Tibial artery (tissue), 4 donors: ENCODE data around the gene CCDC167.

Experiments
- DNase-seq, 2 donors: peaks; one replicate each; pipeline ENCODE4 v3.0.0-alpha.2; 2019
- H3K27ac ChIP-seq, 2 donors: fragments of 200-600 bp; sonication (generic) in 1 of 2; 1 replicate in 1 of 2; 2 replicates in 1 of 2; pipeline ENCODE4 v1.5.1; 2018 to 2019; ENCODE audit warnings: mild to moderate bottlenecking in 1 of 2
- H3K27me3 ChIP-seq, 2 donors: fragments of 200-600 bp; sonication (generic) in 1 of 2; one replicate each; pipeline versions ENCODE4 v1.5.1 to v1.6.0; 2016 to 2019
- H3K36me3 ChIP-seq, 3 donors: fragments of 200-600 bp; sonication (generic) in 2 of 3; one replicate each; pipeline ENCODE4 v1.5.1; 2016 to 2019; ENCODE audit warnings: mild to moderate bottlenecking in 2 of 3
- H3K4me1 ChIP-seq, 4 donors: fragments of 200-600 bp; sonication (generic) in 2 of 4; 1 replicate in 3 of 4; 2 replicates in 1 of 4; pipeline ENCODE4 v1.5.1; 2016 to 2019
- H3K4me3 ChIP-seq, 2 donors: fragments of 200-600 bp; sonication (generic) in 1 of 2; 1 replicate in 1 of 2; 2 replicates in 1 of 2; pipeline ENCODE4 v1.5.1; 2018 to 2019; ENCODE audit warnings: mild to moderate bottlenecking in 2 of 2
- H3K9me3 ChIP-seq, 3 donors: fragments of 200-600 bp; sonication (generic) in 1 of 3; one replicate each; pipeline ENCODE4 v1.5.1; 2016 to 2019
- intact Hi-C: fragments of 100-400 bp; cut with DNase I; formaldehyde crosslinking; loops from one replicate; pipeline ENCODE4 v1.15.0; 2023; ENCODE audit warnings: low total_unique reads
- TF ChIP-seq, protein P1 (sequence below), 2 experiments: fragments of 200-600 bp in 1 of 2; fragments of 450-650 bp in 1 of 2; IDR thresholded peaks; one replicate each; pipeline ENCODE4 v1.5.1; 2017 to 2019; ENCODE audit warnings: antibody characterized with exemption in 2 of 2, mild to moderate bottlenecking in 1 of 2, moderate library complexity in 1 of 2

Gene CCDC167

DNA sequence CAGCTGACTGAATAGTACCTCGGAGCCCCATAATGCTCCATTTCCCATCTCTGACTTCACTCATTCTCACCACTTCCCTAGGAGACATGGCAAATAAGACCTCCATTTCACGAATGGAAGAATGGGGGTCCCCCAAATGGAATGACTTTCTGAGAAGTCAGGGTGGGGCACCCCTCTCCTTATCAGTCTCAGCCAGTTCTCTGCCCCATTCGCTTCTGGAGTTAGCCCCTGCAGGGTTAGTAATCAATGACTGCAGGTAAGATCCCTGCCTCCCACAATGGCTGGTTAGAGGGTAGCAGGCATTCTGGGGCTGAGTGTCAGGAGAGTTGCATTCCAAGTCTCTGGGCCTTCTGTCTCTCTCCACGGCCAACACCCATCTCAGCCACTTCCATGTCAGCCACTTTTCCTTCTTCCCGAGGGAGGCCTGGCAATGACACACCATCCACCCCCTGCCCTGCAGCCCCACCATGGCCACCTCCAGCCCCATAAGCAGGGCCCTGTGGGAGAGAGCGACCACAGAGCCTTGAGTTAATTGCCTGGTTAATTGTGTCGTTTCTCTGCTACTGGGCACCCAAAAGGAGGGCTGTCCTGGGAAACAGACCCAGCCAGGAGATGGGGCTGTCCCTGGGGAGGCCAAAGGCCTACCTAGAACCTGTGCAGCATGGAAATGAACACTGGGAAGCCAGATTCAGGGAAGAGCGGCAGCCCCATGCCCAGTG, 13.4 kb downstream of the CCDC167 start:
- H3K4me3 ChIP-seq: no peak overlapping the region
- intact Hi-C loops: no loop called here
- no peak for DNase-seq

DNA sequence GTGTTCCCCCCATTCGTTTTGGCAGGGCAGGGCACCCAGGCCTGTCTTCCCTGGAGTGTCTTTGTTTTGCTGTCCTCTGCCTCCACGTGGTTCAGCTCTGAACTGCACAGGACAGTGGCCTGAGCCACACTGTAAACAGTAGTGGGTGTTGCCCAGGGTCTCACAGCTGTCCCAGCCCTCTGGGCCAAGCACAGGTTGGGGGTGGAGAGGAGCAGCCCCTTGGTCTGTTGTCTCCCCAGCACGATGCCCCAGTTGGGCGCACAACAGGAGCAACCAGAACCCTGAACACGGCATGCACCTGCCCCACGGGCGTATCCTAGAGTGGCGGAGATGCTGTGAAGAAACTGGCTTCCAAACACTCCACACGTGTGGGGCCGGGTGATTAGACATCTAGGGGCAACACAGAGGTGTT, 14.4 kb downstream of the CCDC167 start:
- intact Hi-C loops: no loop called here
- Histone ChIP-seq H3K27ac (no peak overlapping the region), H3K9me3 (no peaks in the 10 kb centered on the region), H3K27me3 (no peaks in the 10 kb centered on the region), H3K36me3 (peaks cover 6 to 64% (median 49%) of the 10 kb centered on the region in 3 donors), H3K4me1 (peaks cover 0 to 15% (median 0%) of the 10 kb centered on the region in 4 donors), H3K4me3 (no peak overlapping the region)
- DNase-seq: no peak
- TF ChIP-seq, protein P1, sequence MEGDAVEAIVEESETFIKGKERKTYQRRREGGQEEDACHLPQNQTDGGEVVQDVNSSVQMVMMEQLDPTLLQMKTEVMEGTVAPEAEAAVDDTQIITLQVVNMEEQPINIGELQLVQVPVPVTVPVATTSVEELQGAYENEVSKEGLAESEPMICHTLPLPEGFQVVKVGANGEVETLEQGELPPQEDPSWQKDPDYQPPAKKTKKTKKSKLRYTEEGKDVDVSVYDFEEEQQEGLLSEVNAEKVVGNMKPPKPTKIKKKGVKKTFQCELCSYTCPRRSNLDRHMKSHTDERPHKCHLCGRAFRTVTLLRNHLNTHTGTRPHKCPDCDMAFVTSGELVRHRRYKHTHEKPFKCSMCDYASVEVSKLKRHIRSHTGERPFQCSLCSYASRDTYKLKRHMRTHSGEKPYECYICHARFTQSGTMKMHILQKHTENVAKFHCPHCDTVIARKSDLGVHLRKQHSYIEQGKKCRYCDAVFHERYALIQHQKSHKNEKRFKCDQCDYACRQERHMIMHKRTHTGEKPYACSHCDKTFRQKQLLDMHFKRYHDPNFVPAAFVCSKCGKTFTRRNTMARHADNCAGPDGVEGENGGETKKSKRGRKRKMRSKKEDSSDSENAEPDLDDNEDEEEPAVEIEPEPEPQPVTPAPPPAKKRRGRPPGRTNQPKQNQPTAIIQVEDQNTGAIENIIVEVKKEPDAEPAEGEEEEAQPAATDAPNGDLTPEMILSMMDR (IDR thresholded peaks at IDR 0.05): no peak

More for the DNA sequence above, 13.4 kb downstream of the CCDC167 start:
- TF ChIP-seq, protein P1 (IDR thresholded peaks at IDR 0.05): no peak
- Histone ChIP-seq H3K36me3 (peaks cover 6 to 54% (median 40%) of the 10 kb centered on the region in 3 donors), H3K27me3 (no peaks in the 10 kb centered on the region), H3K9me3 (no peaks in the 10 kb centered on the region), H3K4me1 (peaks cover 0 to 20% (median 0%) of the 10 kb centered on the region in 4 donors), H3K27ac (no peak overlapping the region)

DNA sequence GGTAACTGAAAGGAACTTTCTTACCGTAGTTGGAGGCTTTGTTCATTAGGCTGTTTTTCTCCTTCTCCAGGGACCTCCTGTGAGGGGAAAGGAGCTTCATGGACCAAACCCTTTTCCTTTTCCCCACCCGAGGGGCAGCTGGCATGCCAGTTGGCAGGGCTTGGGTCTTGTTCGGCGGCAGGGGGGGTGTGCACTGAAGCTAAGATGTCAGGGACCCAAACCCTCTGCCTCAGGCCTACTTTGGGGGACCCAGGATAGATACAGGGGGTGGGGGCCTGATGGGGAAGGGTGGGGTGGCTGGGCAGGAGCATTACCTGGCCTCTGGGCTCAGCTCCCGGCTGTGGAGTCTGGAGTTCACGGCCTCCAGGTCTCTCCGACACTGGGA, 14.9 kb downstream of the CCDC167 start:
- intact Hi-C loops: loop anchor here (5.0 kb wide), 1 partner anchor 208 kb away; no protein-coding TSS in a partner anchor
- TF ChIP-seq, protein P1 (IDR thresholded peaks at IDR 0.05): no peak

DNA sequence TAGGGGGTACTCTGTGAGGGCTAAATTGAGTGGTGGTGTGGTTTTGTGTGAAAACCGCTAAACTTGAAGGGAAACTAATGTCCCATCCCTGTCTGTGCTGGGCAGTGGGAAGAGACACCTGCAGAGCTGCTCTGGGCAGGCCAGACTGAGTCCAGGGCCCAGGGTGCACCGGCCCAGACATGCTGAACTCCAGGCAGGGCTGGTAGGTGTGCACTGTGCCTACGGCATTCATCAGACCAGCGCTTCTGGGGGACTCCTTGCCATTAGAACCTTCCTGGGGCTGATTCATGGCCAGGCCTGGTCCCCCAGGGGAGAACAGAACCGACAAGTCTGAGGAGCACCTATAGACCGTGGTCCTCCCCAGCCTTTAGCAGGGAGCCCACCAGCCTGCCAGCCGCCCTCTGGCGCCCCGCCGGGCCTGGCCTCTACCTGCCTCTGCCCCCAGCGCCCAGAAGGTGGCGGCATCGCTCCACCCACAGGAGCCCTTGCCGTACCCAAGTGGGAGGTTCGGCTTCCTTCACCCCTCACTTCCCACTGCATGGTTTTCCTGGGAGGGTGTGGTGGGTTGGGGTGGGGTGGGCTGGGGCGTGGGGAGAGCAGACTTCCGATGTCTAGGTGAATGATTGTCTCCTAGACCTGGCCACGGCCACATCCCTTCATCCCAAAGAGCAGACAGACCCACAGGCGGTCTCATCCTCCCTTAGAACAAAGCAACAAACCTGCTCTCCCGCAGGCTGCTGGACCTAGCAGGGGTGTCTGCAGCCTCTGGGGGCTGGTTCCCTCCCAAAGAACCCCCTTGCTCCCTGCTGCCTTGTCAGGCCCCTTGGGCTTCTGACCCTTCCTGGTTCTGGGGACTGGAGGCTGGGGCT, 15.5 kb downstream of the CCDC167 start:
- intact Hi-C loops: loop anchor here (5.0 kb wide), 1 partner anchor 208 kb away; no protein-coding TSS in a partner anchor
- Histone ChIP-seq H3K36me3 (peaks cover 13 to 75% (median 61%) of the 10 kb centered on the region in 3 donors), H3K9me3 (no peaks in the 10 kb centered on the region), H3K4me1 (peaks cover 0 to 5% (median 0%) of the 10 kb centered on the region in 4 donors), H3K4me3 (no peak overlapping the region), H3K27ac (no peak overlapping the region), H3K27me3 (no peaks in the 10 kb centered on the region)
- TF ChIP-seq, protein P1 (IDR thresholded peaks at IDR 0.05): peak; percentile 54 to 71
- no peak for DNase-seq

More for the DNA sequence above, 14.9 kb downstream of the CCDC167 start:
- no peak overlapping the region for H3K27ac ChIP-seq
- no peak for DNase-seq
- H3K4me3 ChIP-seq: no peak overlapping the region
- H3K9me3 ChIP-seq: no peaks in the 10 kb centered on the region
- no peaks in the 10 kb centered on the region for H3K27me3 ChIP-seq
- peaks cover 11 to 69% (median 55%) of the 10 kb centered on the region in 3 donors for H3K36me3 ChIP-seq
- peaks cover 0 to 10% (median 0%) of the 10 kb centered on the region in 4 donors for H3K4me1 ChIP-seq

DNA sequence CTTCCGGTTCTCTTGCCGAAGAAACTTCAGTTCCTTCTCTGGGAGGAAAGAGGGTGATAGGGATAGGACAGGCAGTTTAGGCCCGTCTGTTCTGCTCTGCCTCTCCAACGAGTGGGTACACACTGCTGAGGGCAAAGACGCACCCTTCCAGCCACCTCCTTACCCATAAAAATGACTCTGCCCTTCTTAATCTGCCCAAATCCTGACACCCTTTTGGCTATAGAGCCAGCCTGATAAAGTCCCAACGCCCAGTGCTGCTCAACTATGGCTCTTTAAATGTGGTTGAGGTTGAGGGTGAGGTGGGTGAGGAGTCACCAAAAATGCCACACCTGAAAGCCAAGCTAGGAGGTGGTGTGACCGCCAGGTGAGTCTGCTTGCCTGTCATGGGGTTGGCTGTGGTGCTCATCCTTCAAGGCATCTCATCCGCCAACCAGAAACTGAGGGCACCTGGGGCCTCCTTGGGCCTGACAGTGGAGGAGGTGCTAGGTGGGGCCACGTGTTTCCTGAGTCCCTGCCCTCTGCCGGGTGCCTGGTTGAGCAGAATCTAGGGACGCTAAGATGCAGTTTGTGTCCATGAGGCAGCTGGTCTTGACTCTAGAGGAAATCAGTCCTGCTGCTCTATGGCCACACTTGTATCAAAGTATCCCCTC, 16.3 kb downstream of the CCDC167 start:
- Histone ChIP-seq H3K27ac (no peak overlapping the region), H3K9me3 (no peaks in the 10 kb centered on the region), H3K36me3 (peaks cover 13 to 82% (median 69%) of the 10 kb centered on the region in 3 donors), H3K27me3 (no peaks in the 10 kb centered on the region), H3K4me3 (no peak overlapping the region), H3K4me1 (peaks cover 0 to 5% (median 0%) of the 10 kb centered on the region in 4 donors)
- peak in 1 of 2 donors; percentile 35 for DNase-seq
- intact Hi-C loops: loop anchor here (5.0 kb wide), 1 partner anchor 209 kb away; no protein-coding TSS in a partner anchor
- TF ChIP-seq, protein P1 (IDR thresholded peaks at IDR 0.05): no peak
